Kidney (tissue), 14 donors: ENCODE data around the gene FAM217A. TPM values are rescaled to one million over a fixed set of nuclear protein-coding genes. Genes with fewer than 3 reads are reported as not detected.

Experiments used
- DNase-seq, 5 donors: peaks; one replicate each; pipeline ENCODE4 v3.0.0-alpha.2; 2013 to 2020
- FAIRE-seq: peaks from 2 replicates; lab custom pipeline; 2012; peaks lifted over from hg19 to GRCh38; lab: Jason Lieb, UNC
- H3K27ac ChIP-seq, 2 donors: one replicate each; pipeline ENCODE4 v1.7.0; 2013; ENCODE audit warnings: low read depth in 2 of 2, low read length in 2 of 2, inconsistent platforms in 1 of 2
- H3K27me3 ChIP-seq: one replicate; pipeline ENCODE4 v1.7.1; 2013; ENCODE audit warnings: low read length, inconsistent platforms; ENCODE audit not compliant: control insufficient read depth, insufficient read depth
- H3K36me3 ChIP-seq, 3 donors: one replicate each; pipeline versions ENCODE4 v1.7.0 to v1.7.1; 2013; ENCODE audit warnings: low read length in 3 of 3, control low read depth in 1 of 3, inconsistent platforms in 1 of 3; ENCODE audit not compliant: insufficient read depth in 3 of 3, control insufficient read depth in 2 of 3
- H3K4me1 ChIP-seq, 3 donors: one replicate each; pipeline versions ENCODE4 v1.7.0 to v1.7.1; 2013; ENCODE audit warnings: low read length in 3 of 3, inconsistent platforms in 1 of 3, low read depth in 1 of 3; ENCODE audit not compliant: control insufficient read depth in 2 of 3, insufficient read depth in 2 of 3
- H3K4me3 ChIP-seq, 3 donors: one replicate each; pipeline versions ENCODE4 v1.7.0 to v1.8.1; 2013; ENCODE audit warnings: low read length in 3 of 3, control low read depth in 1 of 3, inconsistent platforms in 1 of 3
- H3K9ac ChIP-seq, 3 donors: one replicate each; pipeline versions ENCODE4 v1.7.0 to v1.7.1; 2013; ENCODE audit warnings: low read length in 3 of 3, control low read depth in 1 of 3, inconsistent platforms in 1 of 3
- H3K9me3 ChIP-seq, 3 donors: one replicate each; pipeline versions ENCODE4 v1.7.0 to v1.7.1; 2013; ENCODE audit warnings: low read length in 3 of 3, control low read depth in 1 of 3, inconsistent platforms in 1 of 3; ENCODE audit not compliant: control insufficient read depth in 2 of 3, insufficient read depth in 1 of 3
- intact Hi-C: fragments of 100-400 bp; cut with DNase I; formaldehyde crosslinking; loops from one replicate; pipeline ENCODE4 v1.11.1; 2022
- polyA plus RNA-seq: library from polyadenylated mRNA; stranded (reverse); fragments of 350-450 nt; fragmentation: Illumina TruSeq; extraction: RNeasy Lipid Tissue Mini Kit (QIAGEN cat#74804); gene quantifications from one replicate; pipeline ENCODE4 v1.2.3, GENCODE V29; 2014; ENCODE audit warnings: low read depth, low replicate concordance; ENCODE audit not compliant: insufficient read depth
- total RNA-seq: library from RNA; stranded (reverse); fragmentation: NEBNext Ultra II Directional; extraction: Animal tissue kit (Norgen Biotek cat#: 25700); gene quantifications from one replicate; pipeline ENCODE4 v1.2.1, GENCODE V29; 2021
- TF ChIP-seq, protein P1 (sequence below): IDR thresholded peaks from 3 replicates; pipeline ENCODE4 v1.5.1; 2012; ENCODE audit warnings: mild to moderate bottlenecking, moderate library complexity, borderline replicate concordance; ENCODE audit not compliant: insufficient read depth; ENCODE audit errors: extremely low read depth
- donor health status: control.
- donor health status: control.
- donor health status: control.
- donor health status: control.
- donor health status: control.
- donor health status: DM: yes; HTN: yes; CAD: no.
- donor health status: Normal renal cell carcinoma (clear cell type).

FAM217A gene
- total and polyA plus RNA-seq, 2 donors from 2014 or later, result 0.56 TPM; not detected in 1

DNA sequence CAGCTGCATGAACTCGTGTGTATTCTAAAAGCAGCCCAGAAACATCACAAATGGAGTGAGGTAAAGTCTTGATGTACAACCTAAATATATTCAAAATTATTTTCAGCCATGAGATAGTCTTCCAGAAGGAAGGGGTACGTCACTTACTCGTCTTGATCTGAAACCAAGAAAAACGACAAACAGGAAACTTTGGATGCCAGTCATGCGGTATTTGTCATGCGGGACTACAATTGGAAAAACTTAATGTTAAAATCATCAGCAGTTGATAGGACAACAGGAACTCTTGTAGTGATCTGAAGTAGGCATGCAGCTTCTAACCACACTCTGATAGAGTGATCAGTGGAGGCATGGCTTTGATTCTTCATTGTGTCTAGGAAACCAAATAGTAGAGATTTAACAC lies 29.7 kb downstream of the FAM217A start:
- no peak overlapping the region for H3K9ac ChIP-seq
- H3K27me3 ChIP-seq, result no peaks in the 10 kb centered on the region
- H3K4me1 ChIP-seq, result no peaks in the 10 kb centered on the region
- no peak for FAIRE-seq
- no peak overlapping the region for H3K4me3 ChIP-seq
- DNase-seq, result no peak
- intact Hi-C loops, result no loop called here
- H3K9me3 ChIP-seq, result no peaks in the 10 kb centered on the region
- no peak overlapping the region for H3K27ac ChIP-seq
- TF ChIP-seq, protein P1, sequence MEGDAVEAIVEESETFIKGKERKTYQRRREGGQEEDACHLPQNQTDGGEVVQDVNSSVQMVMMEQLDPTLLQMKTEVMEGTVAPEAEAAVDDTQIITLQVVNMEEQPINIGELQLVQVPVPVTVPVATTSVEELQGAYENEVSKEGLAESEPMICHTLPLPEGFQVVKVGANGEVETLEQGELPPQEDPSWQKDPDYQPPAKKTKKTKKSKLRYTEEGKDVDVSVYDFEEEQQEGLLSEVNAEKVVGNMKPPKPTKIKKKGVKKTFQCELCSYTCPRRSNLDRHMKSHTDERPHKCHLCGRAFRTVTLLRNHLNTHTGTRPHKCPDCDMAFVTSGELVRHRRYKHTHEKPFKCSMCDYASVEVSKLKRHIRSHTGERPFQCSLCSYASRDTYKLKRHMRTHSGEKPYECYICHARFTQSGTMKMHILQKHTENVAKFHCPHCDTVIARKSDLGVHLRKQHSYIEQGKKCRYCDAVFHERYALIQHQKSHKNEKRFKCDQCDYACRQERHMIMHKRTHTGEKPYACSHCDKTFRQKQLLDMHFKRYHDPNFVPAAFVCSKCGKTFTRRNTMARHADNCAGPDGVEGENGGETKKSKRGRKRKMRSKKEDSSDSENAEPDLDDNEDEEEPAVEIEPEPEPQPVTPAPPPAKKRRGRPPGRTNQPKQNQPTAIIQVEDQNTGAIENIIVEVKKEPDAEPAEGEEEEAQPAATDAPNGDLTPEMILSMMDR, result no peak
- H3K36me3 ChIP-seq, result peaks cover 10 to 41% (median 26%) of the 10 kb centered on the region in 3 donors

- FAIRE-seq (no peak), DNase-seq (no peak)
- H3K4me3 ChIP-seq, result no peak overlapping the region
- no peak overlapping the region for H3K9ac ChIP-seq
- H3K9me3 ChIP-seq, result no peaks in the 10 kb centered on the region
- intact Hi-C loops, result no loop called here
- TF ChIP-seq, protein P1, result no peak
- H3K27me3 ChIP-seq, result no peaks in the 10 kb centered on the region
- no peaks in the 10 kb centered on the region for H3K4me1 ChIP-seq
- no peak overlapping the region for H3K27ac ChIP-seq
- H3K36me3 ChIP-seq, result peaks cover 9 to 44% (median 24%) of the 10 kb centered on the region in 3 donors
These were observed 37.5 kb downstream of the FAM217A start for GRCh38 chr6:4041480-4041879.

- H3K36me3 ChIP-seq, result peaks cover 9 to 41% (median 22%) of the 10 kb centered on the region in 3 donors
- H3K9ac ChIP-seq, result no peak overlapping the region
- TF ChIP-seq, protein P1, result no peak
- no peaks in the 10 kb centered on the region for H3K9me3 ChIP-seq
- intact Hi-C loops, result no loop called here
- no peak overlapping the region for H3K27ac ChIP-seq
- FAIRE-seq (no peak), DNase-seq (no peak)
- H3K4me1 ChIP-seq, result peaks cover 0 to under 1% (median 0%) of the 10 kb centered on the region in 3 donors
- H3K4me3 ChIP-seq, result no peak overlapping the region
- no peaks in the 10 kb centered on the region for H3K27me3 ChIP-seq
These were observed 39.6 kb downstream of the FAM217A start for GRCh38 chr6:4039348-4039747.

DNA sequence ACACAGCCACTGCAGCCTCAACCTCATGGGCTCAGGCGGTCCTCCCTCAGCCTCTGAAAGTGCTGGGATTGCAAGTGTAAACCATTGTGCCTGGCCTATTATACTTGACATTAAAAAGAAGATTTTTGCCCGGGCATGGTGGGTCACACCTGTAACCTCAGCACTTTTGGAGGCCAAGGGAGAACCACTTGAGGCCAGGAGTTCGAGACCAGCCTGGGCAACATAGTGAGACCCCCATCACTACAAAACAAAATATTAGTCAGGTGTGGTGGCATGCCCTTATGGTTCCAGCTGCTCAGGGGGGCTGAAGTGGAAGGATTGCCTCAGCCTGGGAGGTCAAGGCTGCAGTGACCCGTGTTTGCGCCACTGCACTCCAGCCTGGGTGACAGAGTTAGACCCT lies 42.4 kb downstream of the FAM217A start:
- H3K36me3 ChIP-seq, result peaks cover 4 to 23% (median 11%) of the 10 kb centered on the region in 3 donors
- no peak overlapping the region for H3K9ac ChIP-seq
- no peaks in the 10 kb centered on the region for H3K9me3 ChIP-seq
- no peak overlapping the region for H3K27ac ChIP-seq
- peaks cover 0 to 2% (median 0%) of the 10 kb centered on the region in 3 donors for H3K4me1 ChIP-seq
- FAIRE-seq (no peak), DNase-seq (no peak)
- intact Hi-C loops, result no loop called here
- no peaks in the 10 kb centered on the region for H3K27me3 ChIP-seq
- TF ChIP-seq, protein P1, result no peak
- H3K4me3 ChIP-seq, result no peak overlapping the region
